Endodermal cell (in vitro differentiated cells): ENCODE results near the gene TNFRSF1A. TPM values are rescaled to one million over a fixed set of nuclear protein-coding genes. Genes with fewer than 3 reads are reported as not detected.

Experiments used
- DNase-seq: peaks from one replicate; pipeline ENCODE4 v3.0.0-alpha.2; 2017
- H3K27ac ChIP-seq: 2 replicates; pipeline ENCODE4 v1.5.1; 2013; ENCODE audit warnings: mild to moderate bottlenecking, low read depth, low read length, moderate library complexity
- H3K27me3 ChIP-seq: 2 replicates; pipeline ENCODE4 v1.6.1; 2013; ENCODE audit warnings: mild to moderate bottlenecking, low read length, moderate library complexity; ENCODE audit not compliant: insufficient read depth, control insufficient read depth, poor library complexity, severe bottlenecking
- H3K36me3 ChIP-seq: 2 replicates; pipeline ENCODE4 v1.7.0; 2013; ENCODE audit warnings: mild to moderate bottlenecking, low read length, moderate library complexity; ENCODE audit not compliant: control insufficient read depth, insufficient read depth
- H3K4me1 ChIP-seq: one replicate; pipeline ENCODE4 v1.7.0; 2013; ENCODE audit warnings: low read length; ENCODE audit not compliant: control insufficient read depth, insufficient read depth
- H3K4me3 ChIP-seq: 2 replicates; pipeline ENCODE4 v1.5.1; 2013; ENCODE audit warnings: mild to moderate bottlenecking, low read length, moderate library complexity
- H3K9ac ChIP-seq: 2 replicates; pipeline ENCODE4 v1.6.1; 2013; ENCODE audit warnings: mild to moderate bottlenecking, low read length, moderate library complexity; ENCODE audit not compliant: poor library complexity, severe bottlenecking; ENCODE audit errors: extremely low read depth
- H3K9me3 ChIP-seq: 2 replicates; pipeline ENCODE4 v1.6.1; 2013; ENCODE audit warnings: mild to moderate bottlenecking, low read length, moderate library complexity; ENCODE audit not compliant: control insufficient read depth
- H3K27ac Mint-ChIP-seq: 2 replicates; pipeline ENCODE4 v1.8.0; 2020; ENCODE audit warnings: mixed read lengths
- H3K27me3 Mint-ChIP-seq: 2 replicates; pipeline ENCODE4 v1.8.0; 2021; ENCODE audit warnings: mild to moderate bottlenecking, mixed read lengths; ENCODE audit not compliant: insufficient read depth
- H3K36me3 Mint-ChIP-seq: 2 replicates; pipeline ENCODE4 v1.8.0; 2020; ENCODE audit warnings: low read depth, mixed read lengths
- H3K4me1 Mint-ChIP-seq: 2 replicates; pipeline ENCODE4 v1.8.0; 2020; ENCODE audit warnings: mixed read lengths
- H3K4me3 Mint-ChIP-seq: 2 replicates; pipeline ENCODE4 v1.8.0; 2020; ENCODE audit warnings: mild to moderate bottlenecking, moderate library complexity, mixed read lengths
- H3K9me3 Mint-ChIP-seq: 2 replicates; pipeline ENCODE4 v1.8.0; 2020; ENCODE audit warnings: mild to moderate bottlenecking, mixed read lengths
- WGBS, 2 experiments: methylation state at CpG; one replicate each; pipeline versions ENCODE4 v1.1.5 to v1.1.7; 2013; ENCODE audit warnings: missing lambda C conversion rate in 2 of 2, mixed read lengths in 1 of 2; ENCODE audit not compliant: insufficient coverage in 1 of 2, insufficient read length in 1 of 2; 5-methylcytosine and 5-hydroxymethylcytosine counted together
- total RNA-seq, 2 donors: library from RNA; stranded (reverse); fragmentation: NEBNext Ultra II Directional in 1 of 2; extraction: Animal tissue kit (Norgen Biotek cat#: 25700) in 1 of 2; gene quantifications; 2 replicates in 1 of 2; 3 replicates in 1 of 2; pipeline ENCODE4 v1.2.1, GENCODE V29; 2021
- TF ChIP-seq, protein P1 (sequence below): fragments of 200-600 bp; sonication (generic); conservative IDR thresholded peaks from 2 replicates; pipeline ENCODE4 v1.5.0; 2021; ENCODE audit warnings: antibody characterized with exemption, mild to moderate bottlenecking

The TNFRSF1A gene
- total RNA-seq, 2 donors from 2014 or later, result 43.2 to 86.2 TPM

DNA sequence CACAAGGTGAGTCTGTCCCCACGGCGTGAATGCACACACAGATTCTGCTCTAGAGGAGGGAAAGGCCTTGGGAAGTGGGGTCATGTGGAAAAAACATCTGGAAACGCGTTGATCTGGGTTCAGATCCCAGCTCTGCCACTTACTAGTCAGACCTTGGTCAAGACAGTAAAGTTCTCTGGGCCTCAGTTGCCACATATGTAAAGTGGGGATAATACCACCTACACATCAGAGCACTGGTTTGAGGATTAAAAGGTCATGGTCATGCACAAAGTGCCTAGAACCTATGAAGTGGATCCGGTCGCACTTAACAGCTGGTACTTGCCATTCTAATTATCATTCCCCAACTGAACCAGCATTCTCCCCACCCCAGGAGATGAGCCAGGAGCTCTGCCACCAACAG is 26.7 kb downstream of the TNFRSF1A start:
- Histone ChIP-seq H3K9ac (no peak overlapping the region), H3K27ac (no peak overlapping the region), H3K36me3 (no peaks in the 10 kb centered on the region), H3K4me1 (no peaks in the 10 kb centered on the region), H3K4me3 (no peak overlapping the region), H3K9me3 (no peaks in the 10 kb centered on the region), H3K27me3 (peaks cover 6% of the 10 kb centered on the region)
- H3K4me3 Mint-ChIP-seq, result no peak overlapping the region
- H3K4me1 Mint-ChIP-seq, result peaks cover 33% of the 10 kb centered on the region
- TF ChIP-seq, protein P1, sequence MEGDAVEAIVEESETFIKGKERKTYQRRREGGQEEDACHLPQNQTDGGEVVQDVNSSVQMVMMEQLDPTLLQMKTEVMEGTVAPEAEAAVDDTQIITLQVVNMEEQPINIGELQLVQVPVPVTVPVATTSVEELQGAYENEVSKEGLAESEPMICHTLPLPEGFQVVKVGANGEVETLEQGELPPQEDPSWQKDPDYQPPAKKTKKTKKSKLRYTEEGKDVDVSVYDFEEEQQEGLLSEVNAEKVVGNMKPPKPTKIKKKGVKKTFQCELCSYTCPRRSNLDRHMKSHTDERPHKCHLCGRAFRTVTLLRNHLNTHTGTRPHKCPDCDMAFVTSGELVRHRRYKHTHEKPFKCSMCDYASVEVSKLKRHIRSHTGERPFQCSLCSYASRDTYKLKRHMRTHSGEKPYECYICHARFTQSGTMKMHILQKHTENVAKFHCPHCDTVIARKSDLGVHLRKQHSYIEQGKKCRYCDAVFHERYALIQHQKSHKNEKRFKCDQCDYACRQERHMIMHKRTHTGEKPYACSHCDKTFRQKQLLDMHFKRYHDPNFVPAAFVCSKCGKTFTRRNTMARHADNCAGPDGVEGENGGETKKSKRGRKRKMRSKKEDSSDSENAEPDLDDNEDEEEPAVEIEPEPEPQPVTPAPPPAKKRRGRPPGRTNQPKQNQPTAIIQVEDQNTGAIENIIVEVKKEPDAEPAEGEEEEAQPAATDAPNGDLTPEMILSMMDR, result no peak
- 93 to 94% methylated on average over 4 to 6 of the region's 6 CpGs for WGBS, 2 experiments
- no peaks in the 10 kb centered on the region for H3K9me3 Mint-ChIP-seq
- H3K27me3 Mint-ChIP-seq, result no peaks in the 10 kb centered on the region
- no peak for DNase-seq
- no peak overlapping the region for H3K27ac Mint-ChIP-seq
- peaks cover 47% of the 10 kb centered on the region for H3K36me3 Mint-ChIP-seq

- peaks cover 43% of the 10 kb centered on the region for H3K36me3 Mint-ChIP-seq
- H3K36me3 ChIP-seq, result no peaks in the 10 kb centered on the region
- no peak overlapping the region for H3K27ac Mint-ChIP-seq
- H3K4me1 Mint-ChIP-seq, result peaks cover 33% of the 10 kb centered on the region
- H3K27ac ChIP-seq, result no peak overlapping the region
- peaks cover 2% of the 10 kb centered on the region for H3K27me3 Mint-ChIP-seq
- H3K4me3 ChIP-seq, result no peak overlapping the region
- TF ChIP-seq, protein P1, result no peak
- no peak overlapping the region for H3K4me3 Mint-ChIP-seq
- H3K9me3 Mint-ChIP-seq, result no peaks in the 10 kb centered on the region
- no peaks in the 10 kb centered on the region for H3K9me3 ChIP-seq
- no peaks in the 10 kb centered on the region for H3K4me1 ChIP-seq
- no peak overlapping the region for H3K9ac ChIP-seq
- DNase-seq, result no peak
- 91 to 100% methylated on average over 7 to 9 of the region's 9 CpGs for WGBS, 2 experiments
- peaks cover 6% of the 10 kb centered on the region for H3K27me3 ChIP-seq
Observed at GRCh38 chr12:6314776-6315175, 27.1 kb downstream of the TNFRSF1A start.

- WGBS, 2 experiments, result 91 to 96% methylated on average over 11 to 14 of the region's 14 CpGs
- Mint-ChIP-seq H3K4me1 (peaks cover 29% of the 10 kb centered on the region), H3K36me3 (peaks cover 31% of the 10 kb centered on the region), H3K9me3 (no peaks in the 10 kb centered on the region), H3K27ac (no peak overlapping the region), H3K4me3 (no peak overlapping the region), H3K27me3 (peaks cover 12% of the 10 kb centered on the region)
- no peak for DNase-seq
- H3K9ac ChIP-seq, result no peak overlapping the region
- H3K27ac ChIP-seq, result no peak overlapping the region
- H3K36me3 ChIP-seq, result no peaks in the 10 kb centered on the region
- peaks cover 16% of the 10 kb centered on the region for H3K27me3 ChIP-seq
- H3K4me1 ChIP-seq, result no peaks in the 10 kb centered on the region
- no peaks in the 10 kb centered on the region for H3K9me3 ChIP-seq
- no peak overlapping the region for H3K4me3 ChIP-seq
- TF ChIP-seq, protein P1, result no peak
Observed at GRCh38 chr12:6313326-6313940, 28.4 kb downstream of the TNFRSF1A start.
